ENCODE measurements around the gene XXYLT1. TPM values are rescaled to one million over a fixed set of nuclear protein-coding genes. Genes with fewer than 3 reads are reported as not detected.

Gene XXYLT1
- total RNA-seq, 1 experiment from 2014 or later = 29.2 TPM

DNA sequence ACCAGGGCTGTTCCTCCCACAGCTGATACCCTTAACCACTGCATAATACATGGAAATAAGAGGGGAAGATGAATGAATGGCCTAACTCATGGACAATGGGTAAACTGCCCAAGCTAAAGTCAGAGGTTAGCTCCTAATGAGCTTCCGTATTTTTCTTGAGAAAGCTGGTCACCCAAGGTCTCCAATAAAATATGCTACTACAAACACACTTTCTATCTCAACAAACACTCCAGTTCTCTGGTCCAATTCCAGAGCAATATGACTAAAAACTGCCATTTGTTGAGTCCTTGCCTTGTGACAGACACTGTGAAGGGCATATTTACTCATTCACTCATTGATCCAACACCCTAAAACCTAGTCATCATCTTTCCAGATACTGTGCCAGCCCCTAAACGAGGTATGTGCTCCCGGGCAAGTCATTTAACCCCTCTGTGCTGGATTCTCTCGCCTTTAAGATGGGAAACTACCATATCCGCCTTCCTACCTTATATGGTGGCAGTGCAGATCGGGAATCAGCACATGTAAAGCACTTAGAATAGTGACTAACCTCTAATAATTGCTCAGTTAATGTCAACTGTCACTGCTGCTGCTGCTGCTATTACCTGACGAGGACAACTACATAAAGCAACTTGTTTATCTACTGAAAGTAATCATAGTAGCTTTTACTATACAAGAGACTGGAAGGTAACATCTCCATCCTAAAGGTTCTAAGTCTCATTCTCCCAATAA lies 89.1 kb downstream of the XXYLT1 start:
- DNase-seq = no peak
- TF ChIP-seq, protein P1, sequence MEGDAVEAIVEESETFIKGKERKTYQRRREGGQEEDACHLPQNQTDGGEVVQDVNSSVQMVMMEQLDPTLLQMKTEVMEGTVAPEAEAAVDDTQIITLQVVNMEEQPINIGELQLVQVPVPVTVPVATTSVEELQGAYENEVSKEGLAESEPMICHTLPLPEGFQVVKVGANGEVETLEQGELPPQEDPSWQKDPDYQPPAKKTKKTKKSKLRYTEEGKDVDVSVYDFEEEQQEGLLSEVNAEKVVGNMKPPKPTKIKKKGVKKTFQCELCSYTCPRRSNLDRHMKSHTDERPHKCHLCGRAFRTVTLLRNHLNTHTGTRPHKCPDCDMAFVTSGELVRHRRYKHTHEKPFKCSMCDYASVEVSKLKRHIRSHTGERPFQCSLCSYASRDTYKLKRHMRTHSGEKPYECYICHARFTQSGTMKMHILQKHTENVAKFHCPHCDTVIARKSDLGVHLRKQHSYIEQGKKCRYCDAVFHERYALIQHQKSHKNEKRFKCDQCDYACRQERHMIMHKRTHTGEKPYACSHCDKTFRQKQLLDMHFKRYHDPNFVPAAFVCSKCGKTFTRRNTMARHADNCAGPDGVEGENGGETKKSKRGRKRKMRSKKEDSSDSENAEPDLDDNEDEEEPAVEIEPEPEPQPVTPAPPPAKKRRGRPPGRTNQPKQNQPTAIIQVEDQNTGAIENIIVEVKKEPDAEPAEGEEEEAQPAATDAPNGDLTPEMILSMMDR (IDR thresholded peaks at IDR 0.05; ENCODE audit: unreplicated experiment) = no peak
- CTCF ChIA-PET = no interaction called here
- no TSS peak for BruUV-seq (replicated peaks)
- Mint-ChIP-seq H3K27me3 (ENCODE audit: unreplicated experiment) (no peaks in the 10 kb centered on the region), H3K4me3 (ENCODE audit: low read depth, unreplicated experiment) (no peak overlapping the region), H3K27ac (ENCODE audit: unreplicated experiment) (no peak overlapping the region), H3K36me3 (ENCODE audit: insufficient read depth, unreplicated experiment) (no peaks in the 10 kb centered on the region), H3K9me3 (ENCODE audit: low read depth, unreplicated experiment) (no peaks in the 10 kb centered on the region), H3K4me1 (ENCODE audit: low read depth, unreplicated experiment) (peaks cover 23% of the 10 kb centered on the region)
- intact Hi-C loops (cut with micrococcal nuclease; ENCODE audit: unreplicated experiment) = no loop called here

DNA sequence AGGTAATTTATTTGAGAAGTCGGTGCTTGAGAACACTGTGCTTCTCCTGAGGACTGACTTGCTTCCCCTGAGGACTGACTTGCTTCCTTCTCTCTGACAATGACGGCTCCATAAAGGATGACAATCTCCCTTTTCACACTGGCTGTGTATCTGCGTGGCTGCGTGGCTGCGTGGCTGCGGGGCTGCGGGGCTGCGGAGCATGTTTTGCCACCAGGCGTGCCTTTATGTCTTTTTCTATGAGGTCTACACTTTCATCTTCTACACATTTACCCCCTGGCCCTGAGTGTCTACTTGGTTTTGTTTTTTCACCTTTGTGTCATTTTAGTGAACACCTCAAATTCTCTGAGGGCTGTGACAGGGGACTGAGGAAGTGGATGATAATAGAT lies 89.9 kb downstream of the XXYLT1 start:
- Mint-ChIP-seq H3K9me3 (ENCODE audit: low read depth, unreplicated experiment) (no peaks in the 10 kb centered on the region), H3K36me3 (ENCODE audit: insufficient read depth, unreplicated experiment) (no peaks in the 10 kb centered on the region), H3K4me1 (ENCODE audit: low read depth, unreplicated experiment) (peaks cover 17% of the 10 kb centered on the region), H3K4me3 (ENCODE audit: low read depth, unreplicated experiment) (no peak overlapping the region), H3K27me3 (ENCODE audit: unreplicated experiment) (no peaks in the 10 kb centered on the region), H3K27ac (ENCODE audit: unreplicated experiment) (no peak overlapping the region)
- CTCF ChIA-PET = interaction anchor here (0.5 kb wide), 1 partner anchor 578 kb away, joined by 3 read pairs; no protein-coding TSS in a partner anchor
- no peak for DNase-seq
- intact Hi-C loops (cut with micrococcal nuclease; ENCODE audit: unreplicated experiment) = no loop called here
- no TSS peak for BruUV-seq (replicated peaks)
- TF ChIP-seq, protein P1 (IDR thresholded peaks at IDR 0.05; ENCODE audit: unreplicated experiment) = no peak

DNA sequence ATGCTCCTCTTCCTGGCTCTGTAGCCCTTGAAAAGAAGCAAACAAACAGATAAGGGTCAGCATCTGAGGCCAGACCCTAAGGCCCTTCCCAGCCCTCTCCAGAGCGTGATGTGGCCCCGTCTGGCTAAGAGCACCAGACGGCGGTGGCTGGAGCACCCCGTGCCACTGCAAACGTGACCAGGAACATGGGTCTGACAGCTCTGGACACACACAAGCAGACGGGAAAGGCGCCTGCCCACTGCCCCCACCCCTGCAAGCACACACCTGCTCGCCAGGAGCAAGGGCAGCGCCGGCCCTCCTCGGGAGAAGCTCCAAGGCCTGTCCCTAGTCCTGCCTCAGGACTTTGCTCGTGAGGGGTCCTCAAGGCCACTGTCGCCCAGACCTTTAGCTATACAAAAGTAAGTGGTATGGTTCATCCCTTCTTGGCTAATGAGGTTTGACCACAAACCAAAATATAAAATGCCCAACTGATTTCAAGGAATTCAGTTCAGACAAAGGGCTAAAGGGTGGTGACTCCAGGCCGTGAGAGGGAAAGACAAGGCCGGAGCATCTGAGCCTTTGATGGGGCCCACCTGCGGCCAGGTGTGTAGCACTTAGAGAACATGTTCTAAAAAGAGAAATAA lies 90.4 kb downstream of the XXYLT1 start:
- peaks cover 12% of the 10 kb centered on the region for H3K4me1 Mint-ChIP-seq (ENCODE audit: low read depth, unreplicated experiment)
- DNase-seq = no peak
- H3K36me3 Mint-ChIP-seq (ENCODE audit: insufficient read depth, unreplicated experiment) = no peaks in the 10 kb centered on the region
- no peak overlapping the region for H3K4me3 Mint-ChIP-seq (ENCODE audit: low read depth, unreplicated experiment)
- H3K27me3 Mint-ChIP-seq (ENCODE audit: unreplicated experiment) = no peaks in the 10 kb centered on the region
- CTCF ChIA-PET = interaction anchor here (0.5 kb wide), 1 partner anchor 578 kb away, joined by 3 read pairs; no protein-coding TSS in a partner anchor
- TF ChIP-seq, protein P1 (IDR thresholded peaks at IDR 0.05; ENCODE audit: unreplicated experiment) = no peak
- BruUV-seq (replicated peaks) = no TSS peak
- intact Hi-C loops (cut with micrococcal nuclease; ENCODE audit: unreplicated experiment) = no loop called here
- H3K27ac Mint-ChIP-seq (ENCODE audit: unreplicated experiment) = no peak overlapping the region
- H3K9me3 Mint-ChIP-seq (ENCODE audit: low read depth, unreplicated experiment) = no peaks in the 10 kb centered on the region

DNA sequence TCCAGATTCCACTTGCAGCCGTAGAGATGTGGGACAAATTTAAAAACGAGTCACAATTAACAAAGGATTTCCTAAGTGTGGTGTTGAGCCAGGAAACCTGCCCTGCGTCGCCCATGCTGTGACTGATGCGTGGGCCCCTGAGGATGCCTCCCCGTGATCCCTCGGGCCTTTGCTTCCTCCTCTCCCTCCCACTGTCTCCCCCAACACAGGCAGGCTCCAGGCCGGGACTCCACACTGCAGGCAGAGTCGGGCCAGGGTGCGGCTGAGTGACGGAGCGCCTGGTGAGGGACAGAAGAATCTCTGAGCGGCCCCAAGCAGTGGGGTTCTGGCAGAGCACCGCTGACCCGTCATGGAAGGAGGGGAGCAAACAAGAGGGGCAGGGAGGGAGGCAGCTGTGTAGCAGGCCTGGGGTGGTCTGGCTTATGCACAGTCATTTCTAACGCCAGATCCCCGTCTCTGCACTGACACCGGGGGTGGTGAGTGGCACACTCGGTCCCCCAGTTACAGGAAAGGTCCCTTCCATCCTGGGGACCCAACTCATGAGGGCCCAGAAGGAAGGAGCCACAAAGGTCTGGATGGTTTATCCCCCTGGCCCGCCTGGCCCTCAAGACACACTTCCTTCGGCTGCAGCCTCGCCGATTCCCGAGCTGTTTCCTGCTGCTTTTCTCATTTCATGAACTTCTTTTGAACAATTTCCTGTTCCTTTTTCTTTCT lies 91.0 kb downstream of the XXYLT1 start:
- intact Hi-C loops (cut with micrococcal nuclease; ENCODE audit: unreplicated experiment) = no loop called here
- Mint-ChIP-seq H3K4me3 (ENCODE audit: low read depth, unreplicated experiment) (no peak overlapping the region), H3K27ac (ENCODE audit: unreplicated experiment) (no peak overlapping the region), H3K9me3 (ENCODE audit: low read depth, unreplicated experiment) (no peaks in the 10 kb centered on the region), H3K4me1 (ENCODE audit: low read depth, unreplicated experiment) (peaks cover 5% of the 10 kb centered on the region), H3K27me3 (ENCODE audit: unreplicated experiment) (no peaks in the 10 kb centered on the region), H3K36me3 (ENCODE audit: insufficient read depth, unreplicated experiment) (no peaks in the 10 kb centered on the region)
- TF ChIP-seq, protein P1 (IDR thresholded peaks at IDR 0.05; ENCODE audit: unreplicated experiment) = no peak
- CTCF ChIA-PET = no interaction called here
- no peak for DNase-seq
- no TSS peak for BruUV-seq (replicated peaks)
